ENCODE results near the gene SLC6A12.

GRCh38 chr12:179131-179884 lies 34.6 kb downstream of the SLC6A12 start:
- TF ChIP-seq CTCF (conservative IDR thresholded peaks at IDR 0.05 in 1 of 2, IDR thresholded peaks at IDR 0.05 in 1 of 2; ENCODE audit: extremely low read depth in 1 of 2, insufficient read depth in 1 of 2, low read depth in 1 of 2, low read length in 2 of 2) = no peak
- TF ChIP-seq EZH2 (IDR thresholded peaks at IDR 0.05; ENCODE audit: borderline replicate concordance, low read length) = no peak

Measured in mammary epithelial cell (primary cell).